Mesenchymal stem cell (in vitro differentiated cells and primary cell): ENCODE measurements around the gene CDCP1.

ENCODE experiments used
- DNase-seq: peaks from one replicate; pipeline ENCODE4 v3.0.0-alpha.2; 2013
- H2AFZ ChIP-seq: one replicate; pipeline ENCODE4 v1.6.1; 2013; ENCODE audit warnings: low read depth, mild to moderate bottlenecking, control low read depth, inconsistent platforms, low read length, moderate library complexity
- H2AK5ac ChIP-seq: 2 replicates; pipeline ENCODE4 v1.6.1; 2013; ENCODE audit warnings: low read length, moderate library complexity, mild to moderate bottlenecking, inconsistent platforms; ENCODE audit not compliant: severe bottlenecking
- H2BK120ac ChIP-seq: one replicate; pipeline ENCODE4 v1.6.1; 2013; ENCODE audit warnings: low read depth, mild to moderate bottlenecking, inconsistent platforms, low read length, moderate library complexity
- H2BK12ac ChIP-seq, 2 experiments: one replicate each; pipeline ENCODE4 v1.6.1; 2013; ENCODE audit warnings: inconsistent platforms in 2 of 2, low read length in 2 of 2, mild to moderate bottlenecking in 2 of 2, moderate library complexity in 2 of 2, control low read depth in 1 of 2
- H2BK15ac ChIP-seq: one replicate; pipeline ENCODE4 v1.6.1; 2013; ENCODE audit warnings: mild to moderate bottlenecking, low read depth, inconsistent platforms; ENCODE audit not compliant: poor library complexity, severe bottlenecking
- H2BK5ac ChIP-seq: 2 replicates; pipeline ENCODE4 v1.6.1; 2013; ENCODE audit warnings: low read depth, mild to moderate bottlenecking, low read length, control low read depth, inconsistent platforms; ENCODE audit not compliant: poor library complexity, severe bottlenecking
- H3K14ac ChIP-seq, 2 experiments: one replicate each; pipeline ENCODE4 v1.6.1; 2013; ENCODE audit warnings: inconsistent platforms in 2 of 2, low read length in 2 of 2, control low read depth in 1 of 2, mild to moderate bottlenecking in 1 of 2, moderate library complexity in 1 of 2
- H3K18ac ChIP-seq, 2 experiments: one replicate each; pipeline ENCODE4 v1.6.1; 2013; ENCODE audit warnings: inconsistent platforms in 2 of 2, low read length in 2 of 2, control low read depth in 1 of 2, low read depth in 1 of 2, mild to moderate bottlenecking in 1 of 2
- H3K23ac ChIP-seq, 2 experiments: one replicate each; pipeline ENCODE4 v1.6.1; 2013; ENCODE audit warnings: inconsistent platforms in 2 of 2, low read length in 2 of 2, mild to moderate bottlenecking in 2 of 2, moderate library complexity in 2 of 2, control low read depth in 1 of 2
- H3K27ac ChIP-seq: 2 replicates; pipeline ENCODE4 v1.5.1; 2013; ENCODE audit warnings: mild to moderate bottlenecking, moderate library complexity, low read length, control low read depth, inconsistent platforms; ENCODE audit not compliant: poor library complexity, severe bottlenecking
- H3K27me3 ChIP-seq, 2 experiments: 2 replicates each; pipeline versions ENCODE4 v1.6.1 to v1.7.0; 2013; ENCODE audit warnings: low read length in 2 of 2, mild to moderate bottlenecking in 2 of 2, moderate library complexity in 2 of 2, control low read depth in 1 of 2, inconsistent platforms in 1 of 2; ENCODE audit not compliant: control insufficient read depth in 1 of 2, insufficient read depth in 1 of 2
- H3K36me3 ChIP-seq, 2 experiments: 2 replicates each; pipeline versions ENCODE4 v1.6.1 to v1.7.0; 2013; ENCODE audit warnings: low read length in 2 of 2, control low read depth in 1 of 2, inconsistent platforms in 1 of 2, low read depth in 1 of 2, mild to moderate bottlenecking in 1 of 2; ENCODE audit not compliant: insufficient read depth in 2 of 2, control insufficient read depth in 1 of 2
- H3K4ac ChIP-seq, 2 experiments: one replicate each; pipeline ENCODE4 v1.6.1; 2013; ENCODE audit warnings: inconsistent platforms in 2 of 2, low read length in 2 of 2, mild to moderate bottlenecking in 2 of 2, moderate library complexity in 2 of 2, control low read depth in 1 of 2, low read depth in 1 of 2
- H3K4me1 ChIP-seq: 2 replicates; pipeline ENCODE4 v1.6.1; 2013; ENCODE audit warnings: low read depth, low read length, control low read depth; ENCODE audit not compliant: control insufficient read depth, insufficient read depth
- H3K4me2 ChIP-seq: 2 replicates; pipeline ENCODE4 v1.6.1; 2013; ENCODE audit warnings: low read length, mild to moderate bottlenecking, inconsistent platforms; ENCODE audit not compliant: poor library complexity, severe bottlenecking
- H3K4me3 ChIP-seq, 2 experiments: 2 replicates each; pipeline versions ENCODE4 v1.5.1 to v1.7.0; 2013; ENCODE audit warnings: low read length in 2 of 2, mild to moderate bottlenecking in 2 of 2, control low read depth in 1 of 2, low read depth in 1 of 2; ENCODE audit not compliant: insufficient read depth in 1 of 2
- H3K79me1 ChIP-seq: replicated peaks from 2 replicates; pipeline ENCODE4 v1.6.1; 2013; ENCODE audit warnings: mild to moderate bottlenecking, control low read depth, low read length, inconsistent platforms; ENCODE audit not compliant: poor library complexity, severe bottlenecking
- H3K9ac ChIP-seq: 2 replicates; pipeline ENCODE4 v1.7.0; 2013; ENCODE audit warnings: mild to moderate bottlenecking, low read length, moderate library complexity
- H3K9me3 ChIP-seq: 2 replicates; pipeline ENCODE4 v1.7.0; 2013; ENCODE audit warnings: mild to moderate bottlenecking, low read length; ENCODE audit not compliant: control insufficient read depth
- H4K8ac ChIP-seq: one replicate; pipeline ENCODE4 v1.6.1; 2013; ENCODE audit warnings: inconsistent platforms, mild to moderate bottlenecking, low read length, moderate library complexity
- H4K91ac ChIP-seq: one replicate; pipeline ENCODE4 v1.6.1; 2013; ENCODE audit warnings: mild to moderate bottlenecking, low read length, inconsistent platforms
- WGBS: methylation state at CpG from one replicate; pipeline ENCODE4 v1.1.7; 2013; ENCODE audit warnings: mixed read lengths; 5-methylcytosine and 5-hydroxymethylcytosine counted together

The CDCP1 gene

DNA sequence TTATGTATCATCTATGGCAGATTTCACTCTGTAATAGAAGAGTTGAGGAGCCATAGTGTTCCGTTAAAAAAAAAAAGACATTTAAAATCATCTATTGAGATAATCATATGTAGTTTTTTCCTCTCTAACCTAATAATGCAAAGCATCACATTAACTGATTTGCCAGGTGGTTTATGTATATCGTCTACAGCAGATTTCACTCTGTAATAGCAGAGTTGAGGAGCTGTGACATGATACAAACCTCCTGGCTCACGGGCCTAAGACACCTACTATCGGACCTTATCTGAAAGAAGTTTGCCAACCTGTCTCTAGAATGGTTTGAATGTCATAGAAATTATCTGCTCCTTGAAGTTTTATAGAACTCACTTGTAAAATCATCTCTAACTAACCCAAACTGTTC is 29.8 kb downstream of the CDCP1 start:
- H3K36me3 ChIP-seq = peaks cover 18 to 54% of the 10 kb centered on the region in 2 experiments
- 100% methylated on average over 3 of the region's 4 CpGs for WGBS

DNA sequence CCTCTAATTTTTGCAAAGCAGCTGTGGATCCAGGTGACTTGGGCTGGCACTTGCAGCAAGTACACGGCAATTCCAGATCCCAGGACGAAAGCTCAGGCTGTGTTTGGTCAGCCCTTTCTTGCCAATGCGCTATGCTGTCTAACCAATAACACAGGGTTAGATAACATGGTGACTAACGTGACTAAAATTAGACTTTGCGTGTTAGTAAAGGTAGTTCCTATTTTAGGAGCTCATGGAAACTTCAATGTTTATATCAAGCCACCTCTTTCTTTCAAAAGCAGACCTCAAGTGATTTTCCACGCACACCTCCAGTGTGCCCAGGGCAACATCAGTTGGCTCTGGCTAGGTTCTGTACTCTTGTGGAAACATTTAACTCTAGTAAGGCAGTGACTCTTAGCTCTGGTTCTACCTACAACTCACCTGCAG is 32.5 kb downstream of the CDCP1 start:
- Histone ChIP-seq H2AFZ (no peak overlapping the region), H3K9ac (peak overlapping the region; percentile 19), H3K23ac (no peak overlapping the region), H3K14ac (no peak overlapping the region), H3K18ac (no peak overlapping the region), H2BK15ac (no peak overlapping the region), H4K8ac (peak overlapping the region; percentile 14), H3K4me3 (no peak overlapping the region), H2BK120ac (no peak overlapping the region), H3K36me3 (peaks cover 37 to 77% of the 10 kb centered on the region in 2 experiments), H2BK5ac (no peak overlapping the region), H4K91ac (no peak overlapping the region), H3K27me3 (no peaks in the 10 kb centered on the region), H3K4ac (no peak overlapping the region), H3K79me1 (peaks cover 23% of the 10 kb centered on the region), H3K4me1 (peaks cover 4% of the 10 kb centered on the region), H3K9me3 (no peaks in the 10 kb centered on the region), H3K27ac (no peak overlapping the region), H2BK12ac (no peak overlapping the region), H2AK5ac (no peak overlapping the region), H3K4me2 (no peak overlapping the region)
- WGBS = 94% methylated on average over 6 of the region's 6 CpGs
- DNase-seq = peak; percentile 78

More for the DNA sequence above, 29.8 kb downstream of the CDCP1 start:
- Histone ChIP-seq H3K9me3 (no peaks in the 10 kb centered on the region), H4K91ac (no peak overlapping the region), H3K4me1 (peaks cover 3% of the 10 kb centered on the region), H3K18ac (no peak overlapping the region), H3K4ac (no peak overlapping the region), H3K4me2 (no peak overlapping the region), H3K27me3 (no peaks in the 10 kb centered on the region), H2BK120ac (no peak overlapping the region), H3K9ac (no peak overlapping the region), H3K23ac (no peak overlapping the region), H3K4me3 (no peak overlapping the region), H3K79me1 (peaks cover 22% of the 10 kb centered on the region), H4K8ac (no peak overlapping the region), H2AK5ac (peak overlapping the region; percentile 53), H2BK15ac (no peak overlapping the region), H2BK12ac (no peak overlapping the region), H2AFZ (no peak overlapping the region), H2BK5ac (no peak overlapping the region), H3K14ac (no peak overlapping the region), H3K27ac (no peak overlapping the region)
- DNase-seq = no peak

- Histone ChIP-seq H2BK12ac (no peak overlapping the region), H4K8ac (no peak overlapping the region), H3K9ac (peak overlapping the region; percentile 64), H2BK120ac (no peak overlapping the region), H3K9me3 (no peaks in the 10 kb centered on the region), H3K4ac (no peak overlapping the region), H4K91ac (no peak overlapping the region), H3K18ac (peak overlapping the region in 1 of 2 experiments; percentile 28), H3K23ac (no peak overlapping the region), H3K36me3 (peaks cover 37 to 78% of the 10 kb centered on the region in 2 experiments), H2BK15ac (no peak overlapping the region), H2AK5ac (no peak overlapping the region), H3K4me1 (peaks cover 4% of the 10 kb centered on the region), H3K4me2 (no peak overlapping the region), H3K14ac (no peak overlapping the region), H2BK5ac (no peak overlapping the region), H3K4me3 (no peak overlapping the region), H2AFZ (no peak overlapping the region), H3K27ac (no peak overlapping the region), H3K27me3 (no peaks in the 10 kb centered on the region), H3K79me1 (peaks cover 24% of the 10 kb centered on the region)
- WGBS = 100% methylated on average over 4 of the region's 4 CpGs
- no peak for DNase-seq
Measured at GRCh38 chr3:45112939-45113338, 33.2 kb downstream of the CDCP1 start.

- H3K27me3 ChIP-seq = no peaks in the 10 kb centered on the region
- H3K4me1 ChIP-seq = peaks cover 18% of the 10 kb centered on the region
- no peak overlapping the region for H3K14ac ChIP-seq
- no peak overlapping the region for H3K4me2 ChIP-seq
- peak overlapping the region; percentile 6 for H2BK15ac ChIP-seq
- peak overlapping the region; percentile 87 to 89 for H3K18ac ChIP-seq
- WGBS = 98% methylated on average over 10 of the region's 10 CpGs
- peak overlapping the region; percentile 27 for H2BK120ac ChIP-seq
- H3K4ac ChIP-seq = peak overlapping the region; percentile 73 to 85
- peaks cover 27% of the 10 kb centered on the region for H3K79me1 ChIP-seq
- H3K23ac ChIP-seq = peak overlapping the region in 1 of 2 experiments; percentile 23
- no peak for DNase-seq
- H3K27ac ChIP-seq = no peak overlapping the region
- H3K9me3 ChIP-seq = no peaks in the 10 kb centered on the region
- H2BK12ac ChIP-seq = peak overlapping the region; percentile 75 to 84
- H4K8ac ChIP-seq = peak overlapping the region; percentile 87
- peaks cover 44 to 73% of the 10 kb centered on the region in 2 experiments for H3K36me3 ChIP-seq
- no peak overlapping the region for H3K9ac ChIP-seq
- no peak overlapping the region for H2AFZ ChIP-seq
- peak overlapping the region; percentile 50 for H2AK5ac ChIP-seq
- H3K4me3 ChIP-seq = no peak overlapping the region
- H4K91ac ChIP-seq = peak overlapping the region; percentile 88
- H2BK5ac ChIP-seq = no peak overlapping the region
Measured at GRCh38 chr3:45110509-45110833, 35.7 kb downstream of the CDCP1 start.
